HG03095 (cell line): Measurements from ENCODE around the gene FAM168A.

Experiments used
- ATAC-seq: cut with Tn5 transposase; IDR thresholded peaks from one replicate; pipeline ENCODE4 v1.9.1; 2021; ENCODE audit warnings: moderate library complexity; ENCODE audit not compliant: unreplicated experiment

Gene FAM168A

DNA sequence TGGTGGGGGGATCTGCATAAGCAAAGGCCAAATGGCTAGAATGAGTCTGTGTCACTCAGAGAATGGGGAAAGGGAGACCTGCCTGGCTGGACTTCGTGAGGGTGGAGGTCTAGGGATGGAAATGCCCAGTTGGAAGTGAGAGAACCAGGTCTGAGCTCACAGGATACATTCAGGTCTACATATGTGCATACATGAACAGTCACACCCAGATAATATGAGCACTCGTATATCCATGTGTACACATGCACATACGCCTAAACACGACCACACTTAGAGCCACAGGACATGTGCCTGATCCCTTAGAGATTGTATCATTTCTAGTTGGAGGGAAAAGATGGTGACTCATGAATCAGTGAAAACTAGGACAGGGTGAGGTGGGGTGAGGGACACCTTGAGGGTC lies 242.8 kb downstream of the FAM168A start:
- no peak for ATAC-seq

DNA sequence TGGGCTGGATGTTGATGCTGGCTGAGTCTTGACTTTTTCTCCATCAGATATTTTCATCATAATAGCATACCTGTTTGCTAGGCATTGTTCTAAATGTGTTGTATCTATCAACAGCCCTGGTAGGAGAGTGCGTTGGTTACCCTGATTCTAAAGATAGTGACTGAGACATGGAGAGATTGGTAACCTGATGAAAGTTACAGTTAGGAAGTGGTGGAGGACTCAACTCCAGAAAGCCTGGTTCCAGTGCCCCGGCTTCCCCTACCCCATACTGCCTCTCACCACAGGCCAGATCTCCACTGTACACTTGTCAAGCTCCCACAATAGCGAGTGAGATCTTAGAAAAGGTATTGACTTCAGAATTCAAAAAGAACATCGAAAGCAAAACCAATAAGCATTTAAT lies 244.5 kb downstream of the FAM168A start:
- no peak for ATAC-seq

DNA sequence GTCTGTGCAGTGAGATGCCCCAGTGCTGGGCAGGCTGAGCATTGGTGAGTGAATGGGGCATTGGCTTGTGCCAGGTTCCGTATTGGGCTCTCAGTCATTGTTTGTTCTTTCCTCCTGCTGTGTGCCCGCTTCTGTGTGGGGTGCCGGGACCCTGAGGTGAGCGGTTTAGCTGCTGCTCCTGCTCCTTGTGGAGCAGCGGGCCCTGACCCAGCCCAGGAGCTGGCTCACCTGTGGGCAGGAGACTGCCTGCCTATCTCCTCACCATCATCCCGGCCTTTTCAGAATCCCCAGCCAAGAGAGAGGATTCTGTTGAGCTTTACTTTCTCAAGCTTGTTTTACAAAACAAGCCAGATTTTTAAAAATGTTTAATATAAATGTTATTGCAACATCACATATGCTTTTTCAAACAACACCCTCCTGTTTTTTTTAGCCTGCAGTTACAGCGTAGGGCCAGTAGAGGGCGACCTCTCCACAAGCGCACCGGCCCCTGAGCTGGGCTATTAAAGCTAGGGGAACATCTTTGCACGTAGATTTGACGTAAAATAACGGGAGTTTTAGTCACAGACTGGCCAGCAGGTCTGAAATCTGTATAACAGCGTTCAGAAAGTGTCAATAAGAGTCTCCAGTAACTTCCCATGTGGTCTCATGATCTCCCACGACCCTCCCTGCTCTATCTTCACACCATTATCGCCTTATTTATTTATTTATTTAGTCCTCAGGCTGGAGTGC lies 246.8 kb downstream of the FAM168A start:
- ATAC-seq: no peak
